ENCODE measurements around the gene MYH7.

The MYH7 gene

GRCh38 chr14:23431486-23431885 is 4.0 kb downstream of the MYH7 start:
- DNase-seq, result no peak
- Histone ChIP-seq H4K91ac (ENCODE audit: low read length) (no peak overlapping the region), H3K23ac (ENCODE audit: low read length in 2 of 2) (no peak overlapping the region), H2BK15ac (ENCODE audit: low read depth, poor library complexity, severe bottlenecking) (no peak overlapping the region), H2AFZ (ENCODE audit: low read depth, low read length) (no peak overlapping the region), H4K8ac (ENCODE audit: low read length) (no peak overlapping the region), H3K4me2 (ENCODE audit: low read length, poor library complexity, severe bottlenecking) (no peak overlapping the region), H3K79me1 (replicated peaks; ENCODE audit: low read length, poor library complexity, severe bottlenecking) (no peaks in the 10 kb centered on the region), H3K4me1 (ENCODE audit: control insufficient read depth, insufficient read depth, low read depth, low read length) (peaks cover 4% of the 10 kb centered on the region), H2BK5ac (ENCODE audit: low read depth, low read length, poor library complexity, severe bottlenecking) (no peak overlapping the region), H3K4ac (ENCODE audit: low read depth in 1 of 2, low read length in 2 of 2) (no peak overlapping the region), H3K14ac (ENCODE audit: low read length in 2 of 2) (no peak overlapping the region), H2AK5ac (ENCODE audit: low read length, severe bottlenecking) (no peak overlapping the region), H3K27ac (ENCODE audit: low read length, poor library complexity, severe bottlenecking) (no peak overlapping the region), H2BK120ac (ENCODE audit: low read depth, low read length) (no peak overlapping the region), H3K18ac (ENCODE audit: low read depth in 1 of 2, low read length in 2 of 2) (no peak overlapping the region), H3K9ac (ENCODE audit: low read length) (no peak overlapping the region), H2BK12ac (ENCODE audit: low read length in 2 of 2) (no peak overlapping the region), H3K36me3 (ENCODE audit: control insufficient read depth in 1 of 2, insufficient read depth in 2 of 2, low read depth in 1 of 2, low read length in 2 of 2) (no peaks in the 10 kb centered on the region), H3K27me3 (ENCODE audit: control insufficient read depth in 1 of 2, insufficient read depth in 1 of 2, low read length in 2 of 2) (peaks cover 52 to 86% of the 10 kb centered on the region in 2 experiments), H3K4me3 (ENCODE audit: insufficient read depth in 1 of 2, low read depth in 1 of 2, low read length in 2 of 2) (no peak overlapping the region), H3K9me3 (ENCODE audit: control insufficient read depth, low read length) (peaks cover 3% of the 10 kb centered on the region)
- 88% methylated on average over 10 of the region's 10 CpGs for WGBS

GRCh38 chr14:23430723-23431085 is 4.8 kb downstream of the MYH7 start:
- WGBS, result 44% methylated on average over 2 of the region's 2 CpGs
- peaks cover 4% of the 10 kb centered on the region for H3K4me1 ChIP-seq (ENCODE audit: control insufficient read depth, insufficient read depth, low read depth, low read length)
- no peak overlapping the region for H2BK5ac ChIP-seq (ENCODE audit: low read depth, low read length, poor library complexity, severe bottlenecking)
- H3K23ac ChIP-seq (ENCODE audit: low read length in 2 of 2), result no peak overlapping the region
- DNase-seq, result peak; percentile 15
- H4K8ac ChIP-seq (ENCODE audit: low read length), result no peak overlapping the region
- no peak overlapping the region for H2AFZ ChIP-seq (ENCODE audit: low read depth, low read length)
- H4K91ac ChIP-seq (ENCODE audit: low read length), result no peak overlapping the region
- no peak overlapping the region for H3K4me2 ChIP-seq (ENCODE audit: low read length, poor library complexity, severe bottlenecking)
- no peak overlapping the region for H2BK15ac ChIP-seq (ENCODE audit: low read depth, poor library complexity, severe bottlenecking)
- H2BK12ac ChIP-seq (ENCODE audit: low read length in 2 of 2), result no peak overlapping the region
- no peak overlapping the region for H2AK5ac ChIP-seq (ENCODE audit: low read length, severe bottlenecking)
- no peak overlapping the region for H2BK120ac ChIP-seq (ENCODE audit: low read depth, low read length)
- no peaks in the 10 kb centered on the region for H3K36me3 ChIP-seq (ENCODE audit: control insufficient read depth in 1 of 2, insufficient read depth in 2 of 2, low read depth in 1 of 2, low read length in 2 of 2)
- H3K14ac ChIP-seq (ENCODE audit: low read length in 2 of 2), result no peak overlapping the region
- peaks cover 46 to 78% of the 10 kb centered on the region in 2 experiments for H3K27me3 ChIP-seq (ENCODE audit: control insufficient read depth in 1 of 2, insufficient read depth in 1 of 2, low read length in 2 of 2)
- no peak overlapping the region for H3K4ac ChIP-seq (ENCODE audit: low read depth in 1 of 2, low read length in 2 of 2)
- H3K9me3 ChIP-seq (ENCODE audit: control insufficient read depth, low read length), result peaks cover 3% of the 10 kb centered on the region
- H3K9ac ChIP-seq (ENCODE audit: low read length), result no peak overlapping the region
- no peaks in the 10 kb centered on the region for H3K79me1 ChIP-seq (replicated peaks; ENCODE audit: low read length, poor library complexity, severe bottlenecking)
- no peak overlapping the region for H3K4me3 ChIP-seq (ENCODE audit: insufficient read depth in 1 of 2, low read depth in 1 of 2, low read length in 2 of 2)
- no peak overlapping the region for H3K18ac ChIP-seq (ENCODE audit: low read depth in 1 of 2, low read length in 2 of 2)
- no peak overlapping the region for H3K27ac ChIP-seq (ENCODE audit: low read length, poor library complexity, severe bottlenecking)

GRCh38 chr14:23430016-23430722 is 5.3 kb downstream of the MYH7 start:
- no peak overlapping the region for H3K18ac ChIP-seq (ENCODE audit: low read depth in 1 of 2, low read length in 2 of 2)
- no peak overlapping the region for H2BK15ac ChIP-seq (ENCODE audit: low read depth, poor library complexity, severe bottlenecking)
- no peak overlapping the region for H2BK5ac ChIP-seq (ENCODE audit: low read depth, low read length, poor library complexity, severe bottlenecking)
- no peaks in the 10 kb centered on the region for H3K79me1 ChIP-seq (replicated peaks; ENCODE audit: low read length, poor library complexity, severe bottlenecking)
- H3K9me3 ChIP-seq (ENCODE audit: control insufficient read depth, low read length), result peaks cover 3% of the 10 kb centered on the region
- no peaks in the 10 kb centered on the region for H3K36me3 ChIP-seq (ENCODE audit: control insufficient read depth in 1 of 2, insufficient read depth in 2 of 2, low read depth in 1 of 2, low read length in 2 of 2)
- H3K23ac ChIP-seq (ENCODE audit: low read length in 2 of 2), result no peak overlapping the region
- H3K27ac ChIP-seq (ENCODE audit: low read length, poor library complexity, severe bottlenecking), result no peak overlapping the region
- H3K4ac ChIP-seq (ENCODE audit: low read depth in 1 of 2, low read length in 2 of 2), result no peak overlapping the region
- peaks cover 4% of the 10 kb centered on the region for H3K4me1 ChIP-seq (ENCODE audit: control insufficient read depth, insufficient read depth, low read depth, low read length)
- H4K91ac ChIP-seq (ENCODE audit: low read length), result no peak overlapping the region
- H3K4me3 ChIP-seq (ENCODE audit: insufficient read depth in 1 of 2, low read depth in 1 of 2, low read length in 2 of 2), result no peak overlapping the region
- H4K8ac ChIP-seq (ENCODE audit: low read length), result no peak overlapping the region
- H2BK12ac ChIP-seq (ENCODE audit: low read length in 2 of 2), result no peak overlapping the region
- H3K4me2 ChIP-seq (ENCODE audit: low read length, poor library complexity, severe bottlenecking), result no peak overlapping the region
- no peak for DNase-seq
- 80% methylated on average over 10 of the region's 10 CpGs for WGBS
- H3K14ac ChIP-seq (ENCODE audit: low read length in 2 of 2), result no peak overlapping the region
- H2AK5ac ChIP-seq (ENCODE audit: low read length, severe bottlenecking), result no peak overlapping the region
- peaks cover 46 to 77% of the 10 kb centered on the region in 2 experiments for H3K27me3 ChIP-seq (ENCODE audit: control insufficient read depth in 1 of 2, insufficient read depth in 1 of 2, low read length in 2 of 2)
- H3K9ac ChIP-seq (ENCODE audit: low read length), result no peak overlapping the region
- H2BK120ac ChIP-seq (ENCODE audit: low read depth, low read length), result no peak overlapping the region
- no peak overlapping the region for H2AFZ ChIP-seq (ENCODE audit: low read depth, low read length)

GRCh38 chr14:23428686-23429495 is 6.6 kb downstream of the MYH7 start:
- Histone ChIP-seq H3K4me2 (ENCODE audit: low read length, poor library complexity, severe bottlenecking) (no peak overlapping the region), H4K91ac (ENCODE audit: low read length) (no peak overlapping the region), H2BK120ac (ENCODE audit: low read depth, low read length) (no peak overlapping the region), H4K8ac (ENCODE audit: low read length) (no peak overlapping the region), H2BK15ac (ENCODE audit: low read depth, poor library complexity, severe bottlenecking) (no peak overlapping the region), H3K9ac (ENCODE audit: low read length) (no peak overlapping the region), H2BK5ac (ENCODE audit: low read depth, low read length, poor library complexity, severe bottlenecking) (no peak overlapping the region), H2AFZ (ENCODE audit: low read depth, low read length) (no peak overlapping the region), H3K4ac (ENCODE audit: low read depth in 1 of 2, low read length in 2 of 2) (no peak overlapping the region), H3K23ac (ENCODE audit: low read length in 2 of 2) (no peak overlapping the region), H3K9me3 (ENCODE audit: control insufficient read depth, low read length) (peaks cover 3% of the 10 kb centered on the region), H3K4me3 (ENCODE audit: insufficient read depth in 1 of 2, low read depth in 1 of 2, low read length in 2 of 2) (no peak overlapping the region), H3K79me1 (replicated peaks; ENCODE audit: low read length, poor library complexity, severe bottlenecking) (no peaks in the 10 kb centered on the region), H3K36me3 (ENCODE audit: control insufficient read depth in 1 of 2, insufficient read depth in 2 of 2, low read depth in 1 of 2, low read length in 2 of 2) (no peaks in the 10 kb centered on the region), H3K18ac (ENCODE audit: low read depth in 1 of 2, low read length in 2 of 2) (no peak overlapping the region), H2AK5ac (ENCODE audit: low read length, severe bottlenecking) (no peak overlapping the region), H2BK12ac (ENCODE audit: low read length in 2 of 2) (no peak overlapping the region), H3K14ac (ENCODE audit: low read length in 2 of 2) (no peak overlapping the region), H3K27ac (ENCODE audit: low read length, poor library complexity, severe bottlenecking) (no peak overlapping the region), H3K4me1 (ENCODE audit: control insufficient read depth, insufficient read depth, low read depth, low read length) (peaks cover 4% of the 10 kb centered on the region), H3K27me3 (ENCODE audit: control insufficient read depth in 1 of 2, insufficient read depth in 1 of 2, low read length in 2 of 2) (peaks cover 37 to 75% of the 10 kb centered on the region in 2 experiments)
- WGBS, result 77% methylated on average over 9 of the region's 13 CpGs
- DNase-seq, result no peak
